Thyroid gland (tissue), 4 donors: ENCODE measurements around the gene LHFPL6.

Experiments
- POLR2A ChIP-seq, 2 donors: fragments of 450-650 bp; IDR thresholded peaks; one replicate each; pipeline ENCODE4 v1.6.1; 2017; ENCODE audit warnings: antibody characterized with exemption in 2 of 2, mild to moderate bottlenecking in 2 of 2, moderate library complexity in 1 of 2
- TF ChIP-seq, protein P1 (sequence below), 6 experiments: fragments of 200-600 bp in 3 of 6; fragments of 450-650 bp in 3 of 6; sonication (generic) in 3 of 6; IDR thresholded peaks; one replicate each; pipeline ENCODE4 v1.5.1; 2016 to 2019; ENCODE audit warnings: antibody characterized with exemption in 6 of 6, mild to moderate bottlenecking in 2 of 6, inconsistent platforms in 1 of 6, moderate library complexity in 1 of 6

DNA sequence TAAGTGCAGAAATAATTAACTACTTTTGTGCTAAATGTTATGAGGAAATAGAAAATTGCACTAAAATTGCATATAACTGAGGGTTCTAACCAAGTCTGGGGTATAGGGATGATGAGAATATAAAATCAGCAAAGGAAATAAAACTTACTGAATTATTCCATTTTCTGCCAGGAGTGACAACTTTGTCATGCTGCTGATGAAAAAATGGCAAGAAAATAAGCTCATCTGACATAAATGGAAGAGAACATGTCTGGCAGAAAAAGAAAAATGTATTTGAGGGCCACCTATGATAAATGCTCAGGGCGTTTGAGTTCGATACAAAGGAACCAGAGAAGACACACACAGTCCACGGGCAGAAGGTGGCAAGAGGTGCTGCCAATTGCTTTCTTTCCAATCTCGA is 78.2 kb downstream of the LHFPL6 start:
- TF ChIP-seq, protein P1, sequence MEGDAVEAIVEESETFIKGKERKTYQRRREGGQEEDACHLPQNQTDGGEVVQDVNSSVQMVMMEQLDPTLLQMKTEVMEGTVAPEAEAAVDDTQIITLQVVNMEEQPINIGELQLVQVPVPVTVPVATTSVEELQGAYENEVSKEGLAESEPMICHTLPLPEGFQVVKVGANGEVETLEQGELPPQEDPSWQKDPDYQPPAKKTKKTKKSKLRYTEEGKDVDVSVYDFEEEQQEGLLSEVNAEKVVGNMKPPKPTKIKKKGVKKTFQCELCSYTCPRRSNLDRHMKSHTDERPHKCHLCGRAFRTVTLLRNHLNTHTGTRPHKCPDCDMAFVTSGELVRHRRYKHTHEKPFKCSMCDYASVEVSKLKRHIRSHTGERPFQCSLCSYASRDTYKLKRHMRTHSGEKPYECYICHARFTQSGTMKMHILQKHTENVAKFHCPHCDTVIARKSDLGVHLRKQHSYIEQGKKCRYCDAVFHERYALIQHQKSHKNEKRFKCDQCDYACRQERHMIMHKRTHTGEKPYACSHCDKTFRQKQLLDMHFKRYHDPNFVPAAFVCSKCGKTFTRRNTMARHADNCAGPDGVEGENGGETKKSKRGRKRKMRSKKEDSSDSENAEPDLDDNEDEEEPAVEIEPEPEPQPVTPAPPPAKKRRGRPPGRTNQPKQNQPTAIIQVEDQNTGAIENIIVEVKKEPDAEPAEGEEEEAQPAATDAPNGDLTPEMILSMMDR (IDR thresholded peaks at IDR 0.05): no peak
- no peak for TF ChIP-seq POLR2A (IDR thresholded peaks at IDR 0.05)
